ENCODE measurements around the gene NOTCH3. TPM values are rescaled to one million over a fixed set of nuclear protein-coding genes. Genes with fewer than 3 reads are reported as not detected.

Gene NOTCH3
- total RNA-seq, 1 donor: 39.4 TPM

- H3K4me3 ChIP-seq (ENCODE audit: low read depth, low read length): no peak overlapping the region
- no peak for DNase-seq (ENCODE audit: low read depth)
- no peak for TF ChIP-seq CTCF (IDR thresholded peaks at IDR 0.05; ENCODE audit: insufficient read depth, low read length)
Measured at GRCh38 chr19:15196360-15197005, 4.3 kb downstream of the NOTCH3 start.

GRCh38 chr19:15195371-15196334 is 5.1 kb downstream of the NOTCH3 start:
- H3K4me3 ChIP-seq (ENCODE audit: low read depth, low read length): peak overlapping the region; percentile 57
- TF ChIP-seq CTCF (IDR thresholded peaks at IDR 0.05; ENCODE audit: insufficient read depth, low read length): no peak
- peak; percentile 47 for DNase-seq (ENCODE audit: low read depth)

- peak overlapping the region; percentile 31 for H3K4me3 ChIP-seq (ENCODE audit: low read depth, low read length)
- TF ChIP-seq CTCF (IDR thresholded peaks at IDR 0.05; ENCODE audit: insufficient read depth, low read length): no peak
- peak; percentile 52 for DNase-seq (ENCODE audit: low read depth)
Measured at GRCh38 chr19:15194938-15195337, 5.9 kb downstream of the NOTCH3 start.

- DNase-seq (ENCODE audit: low read depth): no peak
- no peak for TF ChIP-seq CTCF (IDR thresholded peaks at IDR 0.05; ENCODE audit: insufficient read depth, low read length)
- H3K4me3 ChIP-seq (ENCODE audit: low read depth, low read length): no peak overlapping the region
Measured at GRCh38 chr19:15191982-15192381, 8.8 kb downstream of the NOTCH3 start.

GRCh38 chr19:15191514-15191913 is 9.3 kb downstream of the NOTCH3 start:
- no peak for TF ChIP-seq CTCF (IDR thresholded peaks at IDR 0.05; ENCODE audit: insufficient read depth, low read length)
- H3K4me3 ChIP-seq (ENCODE audit: low read depth, low read length): no peak overlapping the region
- no peak for DNase-seq (ENCODE audit: low read depth)

GRCh38 chr19:15188851-15189250 is 11.9 kb downstream of the NOTCH3 start:
- no peak overlapping the region for H3K4me3 ChIP-seq (ENCODE audit: low read depth, low read length)
- no peak for DNase-seq (ENCODE audit: low read depth)
- no peak for TF ChIP-seq CTCF (IDR thresholded peaks at IDR 0.05; ENCODE audit: insufficient read depth, low read length)

Measured in fibroblast of the aortic adventitia (primary cell).